ENCODE measurements around the gene KREMEN1. TPM values are rescaled to one million over a fixed set of nuclear protein-coding genes. Genes with fewer than 3 reads are reported as not detected.

Gene KREMEN1
- total and polyA plus RNA-seq, 2 of the 4 experiments (the other 2 are of a cell fraction): 2.9 to 4.6 TPM

DNA sequence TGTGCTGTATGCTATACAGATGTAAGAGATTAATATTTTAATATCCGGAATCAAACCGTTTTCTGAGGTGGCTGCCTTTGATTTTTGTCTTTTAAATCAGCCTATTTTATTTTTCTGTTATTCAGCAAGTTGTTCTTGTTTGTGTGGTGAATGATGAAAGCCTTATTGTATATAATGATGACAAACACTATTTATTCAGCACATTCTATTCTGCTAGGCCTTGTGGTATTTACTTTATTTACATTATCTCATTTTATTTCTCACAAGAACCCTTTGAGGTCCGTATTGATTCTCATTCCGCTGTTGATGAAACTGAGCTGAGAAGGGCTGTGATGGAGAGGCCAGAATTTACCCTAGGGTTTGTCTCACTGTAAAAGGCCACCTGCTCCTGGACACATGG lies 40.5 kb downstream of the KREMEN1 start:
- peak overlapping the region; percentile 48; the same call in 1 of the 2 replicates for H3K23ac ChIP-seq (ENCODE audit: low read depth, low read length)
- no TSS peak for BruUV-seq (replicated peaks)
- H2BK5ac ChIP-seq (ENCODE audit: low read depth, low read length, poor library complexity, severe bottlenecking): no peak overlapping the region
- H3K4me1 ChIP-seq (ENCODE audit: control insufficient read depth, insufficient read depth, low read length): peaks cover 28% of the 10 kb centered on the region
- H3K36me3 ChIP-seq (ENCODE audit: control insufficient read depth, insufficient read depth, low read length): no peaks in the 10 kb centered on the region
- H3K4me2 ChIP-seq (ENCODE audit: low read depth, low read length): no peak overlapping the region
- no peak overlapping the region for H3K4me3 ChIP-seq (ENCODE audit: insufficient read depth, low read depth, low read length)
- H3K56ac ChIP-seq (ENCODE audit: extremely low read depth, insufficient read depth, low read length): no peak overlapping the region
- no peak overlapping the region for H3K9ac ChIP-seq (ENCODE audit: low read depth, low read length)
- POLR2A ChIA-PET (ENCODE audit: unreplicated experiment): no interaction called here
- peak overlapping the region; percentile 57; the same call in 1 of the 2 replicates for H2BK120ac ChIP-seq (ENCODE audit: low read depth, low read length)
- TF ChIP-seq USF2 (IDR thresholded peaks at IDR 0.05; ENCODE audit: low read depth, low read length) (no peak), RFX5 (IDR thresholded peaks at IDR 0.05; ENCODE audit: low read depth, low read length) (no peak)
- peak; percentile 57 for DNase-seq
- H2AK5ac ChIP-seq (ENCODE audit: low read depth, low read length): peak overlapping the region; percentile 85
- H2BK15ac ChIP-seq (ENCODE audit: low read depth, low read length): 0 out of 3 replicates have a peak overlapping the region, but pooled peaks have one; percentile 30
- in situ Hi-C loops (cut with MboI; ENCODE audit: low sequenced_read_pairs): no loop called here
- H3K4ac ChIP-seq (ENCODE audit: low read depth, low read length): peak overlapping the region; percentile 77; the same call in 1 of the 2 replicates
- ATAC-seq (ENCODE audit: low read depth): 0 out of 2 replicates have a peak, but pooled peaks have one; percentile 21
- H3K9me3 ChIP-seq (ENCODE audit: control insufficient read depth, insufficient read depth, low read length): peaks cover 2% of the 10 kb centered on the region
- dilution Hi-C loops (cut with HindIII; ENCODE audit: low sequenced_read_pairs, unreplicated experiment): no loop called here
- CTCF ChIA-PET: interaction anchor here (1.0 kb wide), 1 partner anchor 40 kb away, joined by 3 read pairs; no protein-coding TSS in a partner anchor
- intact Hi-C loops (cut with micrococcal nuclease): no loop called here
- H4K8ac ChIP-seq (ENCODE audit: low read depth in 2 of 2, low read length in 2 of 2): peak overlapping the region in 1 of 2 experiments; percentile 41; a peak in 2 of 4 replicates
- 0 out of 2 replicates have a peak overlapping the region, but pooled peaks have one; percentile 49 for H2BK20ac ChIP-seq (ENCODE audit: low read depth, low read length)
- no peak overlapping the region for H2AK9ac ChIP-seq (replicated peaks; ENCODE audit: low read depth, low read length, poor library complexity)
- no peak overlapping the region for H3K18ac ChIP-seq (ENCODE audit: low read depth, low read length)
- 0 out of 4 replicates have a peak, but pooled peaks cover 0 to 3% of the 10 kb centered on the region in 2 experiments for H3K79me1 ChIP-seq (ENCODE audit: low read depth in 1 of 2, low read length in 2 of 2)
- H2AFZ ChIP-seq (replicated peaks; ENCODE audit: low read length, poor library complexity): no peak overlapping the region
- H3K9me1 ChIP-seq (ENCODE audit: insufficient read depth, low read length): peaks cover 19% of the 10 kb centered on the region
- H3K27me3 ChIP-seq (ENCODE audit: control insufficient read depth, insufficient read depth, low read length): no peaks in the 10 kb centered on the region
- H4K20me1 ChIP-seq (ENCODE audit: insufficient read depth, low read length): 0 out of 2 replicates have a peak, but pooled peaks cover 4% of the 10 kb centered on the region
- WGBS, 2 experiments (ENCODE audit: extremely low coverage in 2 of 2, insufficient read length in 1 of 2): no CpG with 5 or more reads among the region's 4 CpGs
- 0 out of 2 replicates have a peak overlapping the region, but pooled peaks have one; percentile 26 for H3K14ac ChIP-seq (replicated peaks; ENCODE audit: low read depth, low read length)
- H4K5ac ChIP-seq (ENCODE audit: low read depth, low read length): no peak overlapping the region
- H4K91ac ChIP-seq (ENCODE audit: insufficient read depth, low read depth, low read length): no peak overlapping the region
- H3K27ac ChIP-seq (ENCODE audit: insufficient read depth, low read length): no peak overlapping the region
